Activated CD8-positive, alpha-beta memory T cell treated with anti-CD3 and anti-CD28 coated beads for 1 hour (primary cell): ENCODE data around the gene UBE2I.
"Not testable (repeated sequence)": the region's sequence is repeated elsewhere in the genome, so short reads cannot be mapped to it uniquely, and the experiment has no call there.

Experiments
- DNase-seq, 2 donors: peaks; one replicate each; pipeline ENCODE4 v3.0.0-alpha.2; 2020; ENCODE audit warnings: low read depth in 1 of 2; ENCODE audit errors: extremely low read depth in 1 of 2

UBE2I gene

DNA sequence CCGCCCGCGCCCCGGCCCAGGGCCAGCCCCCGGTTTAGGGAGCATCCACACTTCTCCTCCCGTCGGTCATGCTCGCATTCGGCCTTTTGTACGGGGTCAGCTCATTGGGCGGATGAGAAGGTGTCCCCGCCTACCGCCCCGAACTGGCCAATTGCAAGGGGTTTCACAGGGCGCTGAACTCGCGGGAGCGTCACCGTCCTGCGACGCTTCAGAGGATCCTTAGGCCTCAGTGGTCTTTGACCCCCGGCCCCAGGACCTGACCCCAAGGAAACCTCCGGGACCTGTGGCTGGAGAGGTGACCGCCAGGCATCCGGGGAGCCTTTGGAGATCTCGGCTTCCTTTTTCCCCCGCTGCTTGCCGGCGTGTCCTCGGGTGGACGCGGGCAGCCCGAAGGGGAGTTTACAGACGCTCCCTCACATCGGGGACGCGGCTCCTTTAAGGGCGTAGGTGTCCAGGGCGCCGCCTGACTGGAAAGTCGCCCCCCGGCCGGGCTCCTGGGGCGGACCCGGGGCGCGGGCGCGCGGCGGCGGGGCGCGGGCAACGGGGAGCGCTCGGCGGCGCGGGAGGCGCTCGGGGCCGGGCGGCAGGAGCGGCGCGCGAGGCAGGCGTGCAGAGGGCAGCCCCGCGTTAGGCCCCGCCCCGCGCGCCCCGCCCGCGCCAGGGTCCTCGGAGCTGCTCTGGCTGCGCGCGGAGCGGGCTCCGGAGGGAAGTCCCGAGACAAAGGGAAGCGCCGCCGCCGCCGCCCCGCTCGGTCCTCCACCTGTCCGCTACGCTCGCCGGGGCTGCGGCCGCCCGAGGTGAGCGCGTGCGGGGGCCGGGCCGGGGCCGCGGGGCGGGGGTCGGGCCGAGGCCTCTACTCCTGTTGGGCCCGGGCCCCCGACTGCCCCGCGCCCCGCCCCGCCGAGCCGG lies at the start of gene UBE2I:
Gene UBE2I (plus strand): TSS at position 660 of the 909 bp plus-strand sequence. CDS start 4,395 bp downstream, outside the sequence.
- peak; percentile 95 for DNase-seq

GRCh38 chr16:1259760-1260068 lies 49.7 kb upstream of the UBE2I start:
- no peak for DNase-seq

DNA sequence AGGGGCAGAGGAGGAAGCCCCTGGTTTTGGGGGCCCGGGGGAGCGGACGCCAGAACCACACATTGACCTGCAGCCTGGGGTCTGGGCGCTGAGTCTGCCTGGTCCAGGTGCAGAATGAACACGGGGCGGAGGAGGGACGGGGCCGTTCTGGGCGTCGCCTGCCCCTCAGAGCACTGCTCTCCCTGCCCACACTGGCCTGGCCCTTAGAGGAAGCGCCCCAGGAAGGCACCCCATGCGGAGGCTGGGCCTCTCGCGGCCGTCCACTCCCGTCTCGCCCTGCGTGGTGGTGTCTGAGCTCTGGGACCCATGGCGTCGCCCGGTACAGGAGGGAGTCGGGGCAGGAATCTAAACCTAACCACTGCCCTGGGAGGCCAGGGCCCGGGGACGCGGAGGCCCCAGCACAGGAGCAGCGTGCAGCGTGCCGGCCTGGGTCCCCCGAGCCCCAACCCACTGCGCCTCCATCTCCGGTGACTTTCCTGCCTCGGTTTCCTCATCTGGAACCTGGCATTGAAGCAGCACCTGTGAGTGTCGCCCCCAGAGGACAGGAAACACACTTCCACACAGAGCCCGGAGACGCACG lies 49.2 kb upstream of the UBE2I start:
- no peak for DNase-seq

DNA sequence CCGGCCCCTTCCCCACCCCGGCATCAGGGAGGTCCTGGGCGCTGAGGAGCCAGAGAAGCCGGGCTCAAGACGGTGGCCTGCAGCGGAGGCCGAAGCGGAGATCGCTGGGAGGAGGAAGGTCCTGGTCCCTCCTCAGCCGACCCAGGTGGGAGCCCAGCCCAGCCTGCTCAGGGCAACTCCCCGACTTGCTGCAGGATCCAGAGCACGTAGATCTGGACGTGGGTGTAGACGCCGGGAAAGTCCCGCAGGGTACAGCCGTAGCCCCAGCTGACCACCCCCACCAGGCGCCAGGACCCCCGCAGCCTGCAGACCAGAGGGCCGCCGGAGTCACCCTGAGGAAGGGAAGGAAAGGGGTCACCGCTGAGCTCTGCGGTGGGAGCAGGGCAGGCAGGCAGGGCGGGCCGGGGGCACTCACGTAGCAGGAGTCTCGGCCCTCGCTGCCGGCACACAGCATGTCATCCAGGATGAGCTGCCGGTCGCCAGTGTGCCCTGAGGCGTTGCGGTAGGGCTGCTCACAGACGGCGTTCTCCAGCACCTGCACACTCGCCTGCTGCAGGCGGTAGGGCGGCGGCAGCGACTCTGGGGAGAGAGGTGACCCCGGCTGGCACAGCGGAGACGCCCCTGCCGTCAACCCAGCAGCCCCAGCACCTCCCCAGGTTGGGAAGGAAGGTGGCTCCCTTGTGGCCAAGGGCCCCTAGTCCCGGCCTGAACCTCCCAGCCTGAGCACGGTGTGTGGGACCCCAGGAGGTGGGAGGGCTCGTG lies 48.1 kb upstream of the UBE2I start:
- no peak for DNase-seq

GRCh38 chr16:1262210-1262845 lies 47.1 kb upstream of the UBE2I start:
- DNase-seq = no peak

DNA sequence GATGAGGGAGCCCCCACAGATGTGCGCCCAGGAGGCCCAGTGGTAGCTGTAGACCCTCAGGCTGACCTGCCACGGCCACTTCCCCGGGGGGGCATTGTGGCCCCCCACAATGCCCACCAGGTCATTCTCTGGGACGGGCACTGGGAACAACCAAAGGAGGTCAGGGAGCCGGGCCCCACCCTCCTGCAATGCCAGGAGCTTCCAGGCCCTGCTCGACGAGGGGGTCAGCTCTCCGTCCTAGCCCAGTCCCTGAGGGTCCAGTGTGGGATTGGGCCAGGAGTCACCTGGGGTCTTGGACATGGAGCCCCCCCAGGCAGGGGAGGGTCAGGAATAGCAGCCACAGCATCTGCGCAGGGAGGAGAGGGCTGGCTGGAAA lies 46.6 kb upstream of the UBE2I start:
- DNase-seq = no peak

DNA sequence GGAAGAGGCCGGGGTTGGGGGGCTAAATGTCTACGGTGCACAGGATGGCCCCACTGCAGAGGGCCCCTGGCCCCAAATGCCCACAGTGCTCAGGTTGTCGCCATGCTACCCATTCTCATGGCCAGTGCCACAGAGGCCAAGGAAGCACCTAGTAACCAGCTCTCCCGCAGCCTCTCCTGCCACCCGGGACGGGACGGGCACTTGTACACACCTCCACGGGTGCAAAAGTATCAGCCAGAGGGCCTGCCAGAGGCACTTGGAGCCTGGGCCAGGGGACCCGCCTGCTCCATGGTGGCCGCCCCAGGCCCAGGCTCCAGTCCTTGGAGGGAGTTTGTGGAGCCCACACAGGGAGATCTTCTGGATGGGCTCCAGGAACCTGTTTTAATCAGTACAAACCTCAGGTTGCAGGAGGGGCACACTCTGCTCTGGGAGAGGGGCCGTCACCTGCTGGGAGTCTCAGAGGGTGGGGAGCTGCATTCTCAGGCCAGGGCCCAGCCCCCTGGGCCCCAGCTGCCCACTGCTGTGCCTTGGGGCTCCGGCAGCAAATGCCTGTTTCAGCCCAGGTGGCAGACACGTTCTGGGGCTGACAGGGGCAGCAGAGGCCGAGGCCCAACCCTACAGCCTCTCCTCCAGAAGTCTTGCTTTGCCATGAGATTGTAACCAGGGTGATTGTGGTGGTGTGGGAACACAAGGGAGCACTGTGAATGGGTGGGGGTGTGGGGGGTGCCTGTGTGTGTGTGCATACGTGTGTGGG lies 45.7 kb upstream of the UBE2I start:
- no peak for DNase-seq

DNA sequence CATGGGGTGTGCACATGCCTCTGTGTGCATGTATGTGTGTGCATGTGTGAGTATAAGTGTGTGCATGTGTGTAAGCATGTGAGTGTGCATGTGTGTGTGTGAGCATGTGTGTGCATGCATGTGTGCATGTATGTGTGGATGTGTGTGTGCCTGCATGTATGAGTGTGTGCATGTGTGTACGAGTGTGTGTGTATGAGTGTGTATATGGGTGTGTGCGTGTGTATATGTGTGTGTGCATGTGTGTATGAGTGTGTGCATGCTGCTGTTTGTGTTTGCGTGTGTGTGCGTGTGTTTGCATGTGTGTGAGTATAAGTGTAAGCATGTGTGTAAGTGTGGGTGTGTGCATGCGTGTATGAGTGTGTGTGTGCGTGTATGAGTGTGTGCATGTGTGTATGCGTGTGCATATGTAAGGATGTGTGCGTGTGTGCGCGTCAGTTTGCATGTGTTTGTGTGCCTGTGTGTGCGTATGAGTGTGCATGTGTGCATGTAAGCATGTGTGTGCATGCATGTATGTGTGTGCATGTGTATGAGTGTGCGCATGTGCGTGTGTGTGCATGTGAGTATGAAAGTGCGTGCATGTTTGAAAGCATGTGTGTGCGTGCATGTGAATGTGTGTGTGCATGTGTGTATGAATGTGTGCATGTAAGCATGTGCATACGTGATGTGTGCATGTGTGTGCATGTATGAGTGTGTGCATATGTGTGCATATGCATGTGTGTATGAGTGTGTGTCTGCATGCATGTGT lies 44.9 kb upstream of the UBE2I start:
- no peak for DNase-seq

GRCh38 chr16:1265090-1265630 lies 44.3 kb upstream of the UBE2I start:
- no peak for DNase-seq

DNA sequence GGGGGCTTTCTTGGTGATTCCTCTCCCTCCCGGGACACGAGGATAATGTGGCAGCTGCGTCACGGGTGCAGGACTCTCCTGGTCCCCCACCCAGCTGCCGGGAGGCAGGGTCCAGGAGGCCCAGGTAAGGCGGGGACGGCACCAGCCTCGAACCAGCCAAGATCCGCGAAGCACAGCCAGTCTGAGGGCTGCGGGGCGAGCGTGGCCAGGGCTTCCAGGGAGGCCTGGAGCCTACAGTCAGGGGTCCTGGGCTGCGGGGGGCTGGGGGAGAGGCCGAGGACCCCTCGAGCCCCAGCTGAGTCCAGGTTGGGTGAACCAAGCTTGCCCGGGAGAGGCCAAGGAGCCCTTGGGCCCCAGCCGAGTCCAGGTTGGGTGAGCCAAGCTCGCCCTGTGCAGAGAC lies 43.6 kb upstream of the UBE2I start:
- DNase-seq = no peak

- DNase-seq = not testable (repeated sequence)
Measured at GRCh38 chr16:1269418-1269817, 40.0 kb upstream of the UBE2I start.

DNA sequence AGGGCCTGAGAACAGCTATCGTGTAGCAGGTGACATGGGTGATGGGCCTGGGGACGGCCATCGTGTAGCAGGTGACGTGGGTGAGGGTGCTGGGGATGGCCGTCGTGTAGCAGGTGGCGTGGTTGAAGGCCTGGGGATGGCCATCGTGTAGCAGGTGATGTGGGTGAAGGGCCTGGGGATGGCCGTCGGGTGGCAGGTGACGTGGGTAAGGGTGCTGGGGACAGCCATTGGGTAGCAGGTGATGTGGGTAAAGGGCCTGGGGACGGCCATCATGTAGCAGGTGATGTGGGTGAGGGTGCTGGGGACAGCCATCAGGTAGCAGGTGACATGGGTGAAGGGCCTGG lies 38.1 kb upstream of the UBE2I start:
- no peak for DNase-seq

DNA sequence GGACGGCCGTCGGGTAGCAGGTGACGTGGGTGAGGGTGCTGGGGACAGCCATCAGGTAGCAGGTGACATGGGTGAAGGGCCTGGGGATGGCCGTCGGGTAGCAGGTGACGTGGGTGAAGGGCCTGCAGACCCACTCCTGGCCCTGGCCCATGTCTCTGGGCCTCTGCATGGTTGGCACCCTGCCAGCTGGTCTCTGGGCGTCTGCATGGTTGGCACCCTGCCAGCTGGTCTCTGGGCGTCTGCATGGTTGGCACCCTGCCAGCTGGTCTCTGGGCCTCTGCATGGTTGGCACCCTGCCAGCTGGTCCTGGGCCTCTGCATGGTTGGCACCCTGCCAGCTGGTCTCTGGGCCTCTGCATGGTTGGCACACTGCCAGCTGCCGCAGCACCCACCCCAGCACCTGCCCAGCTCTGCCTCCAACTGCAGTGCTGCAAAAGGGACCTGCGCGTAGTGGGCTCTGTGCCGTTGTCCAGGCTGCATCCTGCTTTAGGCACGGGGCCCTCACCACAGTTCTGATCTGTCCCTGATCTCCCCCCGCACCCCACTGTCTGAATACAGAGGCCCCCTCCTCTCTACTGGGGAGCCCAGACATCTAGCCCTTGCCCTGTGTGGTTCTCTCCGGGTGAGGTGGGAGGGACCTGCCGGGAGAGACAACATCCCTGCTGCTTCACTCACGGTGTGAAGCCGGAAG lies 37.6 kb upstream of the UBE2I start:
- not testable (repeated sequence) for DNase-seq

- DNase-seq = no peak
Measured at GRCh38 chr16:1272453-1273198, 36.8 kb upstream of the UBE2I start.

GRCh38 chr16:1273816-1274215 lies 35.6 kb upstream of the UBE2I start:
- no peak for DNase-seq

DNA sequence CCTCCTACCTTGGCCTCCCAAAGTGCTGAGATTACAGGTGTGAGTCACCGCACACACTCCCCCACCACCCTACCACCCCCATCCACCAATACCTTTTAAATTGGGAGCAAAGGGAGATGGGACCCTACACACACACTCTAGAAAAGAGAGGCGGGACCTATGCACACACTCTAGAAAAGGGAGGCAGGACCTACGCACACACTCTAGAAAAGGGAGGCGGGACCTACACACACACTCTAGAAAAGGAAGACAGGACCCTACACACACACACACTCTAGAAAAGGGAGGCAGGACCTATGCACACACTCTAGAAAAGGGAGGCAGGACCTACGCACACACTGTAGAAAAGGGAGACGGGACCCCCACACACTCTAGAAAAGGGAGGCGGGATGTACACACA lies 34.7 kb upstream of the UBE2I start:
- DNase-seq = no peak

DNA sequence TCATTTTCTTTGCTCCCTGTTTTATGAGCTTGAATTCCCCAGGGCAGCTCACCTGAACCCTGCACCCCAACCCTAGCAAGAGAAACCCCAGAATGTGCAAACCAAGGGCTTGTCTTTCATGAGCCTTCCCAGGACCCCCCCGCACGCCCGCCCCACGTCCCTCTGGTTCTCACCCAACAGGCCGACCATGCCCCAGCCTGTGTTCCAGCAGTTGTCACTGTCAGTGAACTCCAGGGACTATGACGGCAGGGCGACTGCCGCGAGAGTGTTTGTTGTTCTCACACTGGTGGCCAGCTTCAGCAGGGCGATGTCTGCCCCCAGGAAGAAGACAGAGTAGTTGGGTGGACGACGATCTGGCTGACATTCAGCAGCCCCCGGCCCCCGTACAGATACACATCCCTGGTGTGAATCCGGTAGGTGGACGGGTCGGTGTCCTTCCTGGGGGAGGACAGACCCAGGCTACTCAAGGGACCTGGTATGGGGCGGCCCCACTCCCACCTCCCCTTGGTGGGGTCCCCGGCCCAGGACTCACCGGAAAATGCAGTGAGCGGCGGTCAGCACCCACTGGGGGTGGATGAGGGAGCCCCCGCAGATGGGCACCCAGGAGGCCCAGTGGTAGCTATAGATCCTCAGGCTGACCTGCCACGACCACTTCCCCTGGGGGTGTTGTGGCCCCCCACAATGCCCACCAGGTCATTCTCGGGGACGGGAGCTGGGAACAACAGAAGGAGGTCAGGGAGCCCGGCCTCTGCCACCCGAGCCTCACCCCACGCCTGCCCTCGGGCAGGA lies 33.5 kb upstream of the UBE2I start:
- DNase-seq = no peak

DNA sequence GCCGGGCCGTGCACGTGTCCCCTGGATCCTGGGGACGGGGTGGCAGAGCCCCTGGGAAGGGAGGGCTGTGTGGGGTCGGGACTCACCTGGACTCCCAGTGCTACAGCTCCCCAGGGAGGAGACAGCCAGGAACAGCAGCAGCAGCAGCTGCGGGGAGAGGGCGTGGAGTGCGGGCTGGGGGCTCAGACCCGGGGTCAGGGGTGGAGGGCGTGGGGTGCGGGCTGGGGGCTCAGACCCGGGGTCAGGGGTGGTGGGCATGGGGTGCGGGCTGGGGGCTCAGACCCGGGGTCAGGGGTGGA lies 32.9 kb upstream of the UBE2I start:
- DNase-seq = no peak
